Retinal pigment epithelial cell (primary cell): ENCODE results near the gene FUT3.

ENCODE experiments used
- DNase-seq: peaks from one replicate; pipeline ENCODE4 v3.0.0-alpha.2; 2010; ENCODE audit warnings: low read depth
- H3K4me3 ChIP-seq: 2 replicates; pipeline ENCODE4 v1.5.1; 2011; ENCODE audit warnings: mild to moderate bottlenecking, low read length, control low read depth, moderate library complexity
- TF ChIP-seq, protein P1 (sequence below): conservative IDR thresholded peaks from 2 replicates; pipeline ENCODE4 v1.5.1; 2011; ENCODE audit warnings: low read depth, low read length, control low read depth, inconsistent platforms

The FUT3 gene

DNA sequence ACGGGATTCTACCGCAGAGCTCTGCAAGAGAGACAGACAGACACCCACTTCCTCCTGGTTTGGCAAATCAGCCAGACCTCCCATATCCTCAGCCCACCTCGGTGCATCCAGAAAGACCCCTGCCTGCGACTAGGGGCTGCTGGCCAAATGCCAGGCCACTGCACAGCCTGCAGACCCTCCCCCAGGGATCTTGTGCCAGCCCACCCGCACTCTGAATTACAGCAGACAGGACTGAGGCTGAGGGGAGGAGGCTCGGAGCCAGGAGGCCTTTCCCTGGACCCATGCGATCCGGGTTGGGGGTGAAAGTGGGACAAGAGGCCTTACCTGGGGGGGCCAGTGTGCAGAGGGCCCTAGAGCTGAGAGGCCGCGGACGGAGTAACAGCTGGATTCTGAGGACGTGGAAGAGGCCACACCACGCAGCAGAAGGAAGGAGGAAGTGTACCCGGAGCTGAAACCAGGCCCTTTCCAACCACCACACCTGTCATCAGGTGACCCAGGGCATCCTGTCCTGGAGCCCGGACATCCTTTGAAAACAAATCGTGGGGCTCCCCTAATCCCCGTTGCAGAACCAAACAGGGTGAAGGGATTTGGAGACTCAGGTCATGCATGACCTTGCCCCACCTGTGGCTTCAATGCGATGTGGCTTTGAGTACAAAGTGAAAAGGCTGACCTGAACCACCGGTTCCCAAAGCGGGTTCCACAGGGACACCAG lies 12.7 kb downstream of the FUT3 start:
- TF ChIP-seq, protein P1, sequence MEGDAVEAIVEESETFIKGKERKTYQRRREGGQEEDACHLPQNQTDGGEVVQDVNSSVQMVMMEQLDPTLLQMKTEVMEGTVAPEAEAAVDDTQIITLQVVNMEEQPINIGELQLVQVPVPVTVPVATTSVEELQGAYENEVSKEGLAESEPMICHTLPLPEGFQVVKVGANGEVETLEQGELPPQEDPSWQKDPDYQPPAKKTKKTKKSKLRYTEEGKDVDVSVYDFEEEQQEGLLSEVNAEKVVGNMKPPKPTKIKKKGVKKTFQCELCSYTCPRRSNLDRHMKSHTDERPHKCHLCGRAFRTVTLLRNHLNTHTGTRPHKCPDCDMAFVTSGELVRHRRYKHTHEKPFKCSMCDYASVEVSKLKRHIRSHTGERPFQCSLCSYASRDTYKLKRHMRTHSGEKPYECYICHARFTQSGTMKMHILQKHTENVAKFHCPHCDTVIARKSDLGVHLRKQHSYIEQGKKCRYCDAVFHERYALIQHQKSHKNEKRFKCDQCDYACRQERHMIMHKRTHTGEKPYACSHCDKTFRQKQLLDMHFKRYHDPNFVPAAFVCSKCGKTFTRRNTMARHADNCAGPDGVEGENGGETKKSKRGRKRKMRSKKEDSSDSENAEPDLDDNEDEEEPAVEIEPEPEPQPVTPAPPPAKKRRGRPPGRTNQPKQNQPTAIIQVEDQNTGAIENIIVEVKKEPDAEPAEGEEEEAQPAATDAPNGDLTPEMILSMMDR: no peak
- no peak overlapping the region for H3K4me3 ChIP-seq

DNA sequence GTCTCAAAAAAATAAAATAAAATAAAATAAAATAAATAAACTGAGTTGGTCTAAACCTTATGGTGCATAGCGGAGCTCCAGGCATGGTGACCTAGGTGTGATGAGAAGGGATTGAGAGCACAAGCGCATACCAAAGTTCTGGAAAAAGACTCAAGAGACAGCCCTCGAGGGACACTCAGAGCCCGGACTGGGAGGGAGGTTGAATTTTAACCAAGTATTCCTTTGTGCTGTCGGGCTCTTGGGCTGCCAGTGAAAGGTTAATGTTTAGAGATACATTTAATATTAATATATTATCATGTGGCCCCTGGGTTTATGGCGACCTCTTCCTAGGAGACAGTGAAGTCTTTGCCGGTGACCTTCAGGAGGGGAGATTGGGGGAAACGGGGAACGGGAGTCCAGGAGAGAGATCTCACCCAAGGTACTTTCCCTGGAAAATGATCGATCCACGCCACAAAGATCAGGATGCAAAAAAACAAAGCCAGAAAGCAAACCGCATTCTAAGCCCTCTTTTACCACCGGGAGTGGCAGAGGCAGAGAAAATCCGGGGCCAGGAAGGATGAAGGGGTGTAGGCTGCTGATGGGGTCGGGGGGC lies 13.4 kb downstream of the FUT3 start:
- H3K4me3 ChIP-seq: no peak overlapping the region
- TF ChIP-seq, protein P1: no peak
- no peak for DNase-seq

More for the DNA sequence above, 12.7 kb downstream of the FUT3 start:
- no peak for DNase-seq

DNA sequence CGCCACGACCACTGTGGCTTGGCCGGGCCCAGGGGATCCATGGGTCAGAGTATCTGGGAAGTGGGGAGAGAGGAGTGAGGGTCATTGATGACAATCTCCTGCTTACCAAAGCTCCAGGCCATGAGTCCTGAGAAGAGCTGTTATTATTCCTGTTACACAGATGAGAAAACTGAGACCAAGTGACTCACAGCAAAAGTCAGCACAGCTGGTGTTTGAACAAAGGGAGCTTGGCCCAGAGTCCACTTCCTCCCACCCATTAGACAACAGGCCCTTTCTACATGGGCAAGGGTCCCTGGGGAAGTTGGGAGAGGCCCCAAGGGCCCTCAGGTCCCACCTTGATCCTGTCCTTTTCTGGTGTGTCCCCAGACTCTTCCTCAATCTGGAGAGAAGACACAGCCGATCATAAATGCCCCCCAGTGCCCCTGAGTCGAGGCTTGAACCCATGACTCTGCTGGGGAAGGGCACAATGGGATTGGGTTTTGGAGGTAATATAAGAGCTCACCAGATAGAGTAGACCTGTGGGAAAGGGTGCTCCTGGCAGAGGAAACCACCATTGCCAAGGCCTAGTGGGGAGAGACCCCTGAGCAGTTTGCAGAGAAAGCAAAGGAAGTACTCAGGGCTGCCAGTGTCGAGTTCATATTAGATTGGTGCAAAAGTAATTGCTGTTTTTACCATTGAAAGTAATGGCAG lies 18.6 kb downstream of the FUT3 start:
- no peak for DNase-seq
- no peak overlapping the region for H3K4me3 ChIP-seq
- TF ChIP-seq, protein P1: no peak

DNA sequence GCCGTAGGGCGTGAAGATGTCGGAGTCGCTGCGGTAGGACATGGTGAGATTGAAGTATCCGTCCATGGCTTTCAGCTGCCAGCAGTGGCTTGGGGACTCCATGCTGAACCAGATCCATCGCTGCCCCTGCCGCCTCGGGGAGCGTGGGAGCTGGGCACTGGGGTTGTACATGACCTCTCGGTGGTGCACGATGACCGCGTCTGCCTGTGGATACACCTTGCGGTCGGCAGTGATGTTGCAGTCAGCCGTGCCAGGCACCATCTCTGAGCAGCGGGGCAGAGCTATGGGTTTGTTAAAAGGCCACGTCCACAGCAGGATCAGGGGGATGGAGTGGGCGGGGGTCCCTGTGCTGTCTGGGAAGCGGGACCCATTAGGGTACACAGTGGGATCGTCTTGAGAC lies 19.2 kb downstream of the FUT3 start:
- TF ChIP-seq, protein P1: no peak
- no peak for DNase-seq
- H3K4me3 ChIP-seq: no peak overlapping the region

DNA sequence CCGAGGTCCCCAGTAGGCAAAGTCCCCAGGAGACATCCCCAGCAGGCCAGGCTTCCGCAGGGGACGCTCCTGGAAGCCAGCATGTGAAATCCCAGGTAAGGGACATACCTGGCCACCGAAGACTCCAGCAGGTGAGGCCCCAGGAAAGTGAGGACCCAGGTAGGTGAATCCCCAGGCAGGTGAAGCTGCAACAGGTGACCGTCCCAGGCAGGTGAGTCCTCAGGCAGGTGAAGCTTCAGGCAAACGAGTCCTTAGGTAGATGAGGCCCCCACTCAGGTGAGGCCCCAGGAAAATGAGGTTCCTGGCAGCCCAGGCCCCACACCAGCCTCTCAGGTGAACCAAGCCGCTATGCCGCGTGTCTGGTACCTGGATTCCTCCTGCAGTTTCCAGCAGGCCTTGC lies 20.1 kb downstream of the FUT3 start:
- DNase-seq: no peak
- TF ChIP-seq, protein P1: no peak
- H3K4me3 ChIP-seq: no peak overlapping the region

DNA sequence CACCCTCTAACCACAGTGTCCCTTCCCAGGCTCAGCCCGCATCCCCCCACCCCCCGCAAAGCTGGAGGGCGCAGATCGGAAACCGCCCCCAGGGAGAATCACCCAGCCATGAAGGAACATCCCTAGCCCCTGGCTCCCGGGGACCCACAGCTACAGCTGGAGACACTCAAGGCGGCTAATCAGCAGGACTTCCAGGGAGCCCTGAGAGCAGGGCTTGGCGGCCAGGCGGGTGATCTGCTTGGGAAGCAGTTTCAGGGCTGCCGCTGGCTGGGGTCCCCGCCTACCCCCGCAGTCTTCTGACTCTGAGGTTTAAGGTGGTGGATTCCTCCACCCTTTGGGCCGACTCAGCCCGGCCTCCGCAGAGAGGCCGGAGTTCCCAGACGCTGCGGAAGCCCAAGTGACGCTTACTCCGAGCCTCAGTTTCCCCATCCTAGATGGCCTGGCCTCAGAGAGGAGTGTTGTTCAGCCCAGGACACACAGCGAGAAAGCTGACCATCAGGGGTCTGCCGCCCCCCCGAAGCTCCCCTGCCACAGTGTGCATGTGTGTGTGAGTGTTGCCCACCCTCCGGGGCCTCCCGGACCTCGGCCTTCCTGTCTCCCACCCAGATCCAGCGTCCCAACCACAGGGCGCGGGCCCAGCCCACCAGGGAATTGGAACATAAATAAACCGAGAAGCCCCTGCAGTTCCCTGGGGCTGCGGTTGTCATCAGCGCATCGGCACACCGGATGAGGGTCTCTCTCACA lies 21.5 kb downstream of the FUT3 start:
- no peak for DNase-seq
- TF ChIP-seq, protein P1: no peak
- no peak overlapping the region for H3K4me3 ChIP-seq
